ENCODE results near the gene TSR3.

- TF ChIP-seq CTCF (IDR thresholded peaks at IDR 0.05; ENCODE audit: low read depth, low read length, poor library complexity, severe bottlenecking) = no peak
- no peak for TF ChIP-seq EZH2phosphoT487 (IDR thresholded peaks at IDR 0.05; ENCODE audit: borderline replicate concordance, low read length)
Observed at GRCh38 chr16:1380195-1380594, 28.5 kb upstream of the TSR3 start.
